HUES48 (cell line): Measurements from ENCODE around the gene FGF11.
"Not testable (repeated sequence)": the region's sequence is repeated elsewhere in the genome, so short reads cannot be mapped to it uniquely, and the experiment has no call there.

Experiments
- H3K27ac ChIP-seq: one replicate; pipeline ENCODE4 v1.7.0; 2013; ENCODE audit warnings: low read depth, low read length, inconsistent platforms
- H3K27me3 ChIP-seq: 2 replicates; pipeline ENCODE4 v1.6.1; 2013; ENCODE audit warnings: mild to moderate bottlenecking, low read length; ENCODE audit not compliant: control insufficient read depth, insufficient read depth
- H3K36me3 ChIP-seq: 2 replicates; pipeline ENCODE4 v1.6.1; 2013; ENCODE audit warnings: low read length; ENCODE audit not compliant: control insufficient read depth, insufficient read depth
- H3K4me1 ChIP-seq: 2 replicates; pipeline ENCODE4 v1.6.1; 2013; ENCODE audit warnings: mild to moderate bottlenecking, low read length; ENCODE audit not compliant: control insufficient read depth, insufficient read depth
- H3K4me3 ChIP-seq: 2 replicates; pipeline ENCODE4 v1.5.1; 2013; ENCODE audit warnings: mild to moderate bottlenecking, low read depth, low read length
- H3K9ac ChIP-seq: 2 replicates; pipeline ENCODE4 v1.6.1; 2013; ENCODE audit warnings: mild to moderate bottlenecking, low read depth, low read length, moderate library complexity
- H3K9me3 ChIP-seq: 2 replicates; pipeline ENCODE4 v1.6.1; 2013; ENCODE audit warnings: low read length; ENCODE audit not compliant: control insufficient read depth, insufficient read depth

FGF11 gene

GRCh38 chr17:7476494-7476893, 37.2 kb downstream of the FGF11 start:
- Histone ChIP-seq H3K4me3 (no peak overlapping the region), H3K27ac (no peak overlapping the region), H3K27me3 (no peaks in the 10 kb centered on the region), H3K36me3 (no peaks in the 10 kb centered on the region), H3K4me1 (peaks cover 18% of the 10 kb centered on the region), H3K9me3 (no peaks in the 10 kb centered on the region), H3K9ac (no peak overlapping the region)

GRCh38 chr17:7476951-7477350, 37.6 kb downstream of the FGF11 start:
- no peaks in the 10 kb centered on the region for H3K9me3 ChIP-seq
- no peaks in the 10 kb centered on the region for H3K27me3 ChIP-seq
- no peak overlapping the region for H3K27ac ChIP-seq
- H3K9ac ChIP-seq, result no peak overlapping the region
- peaks cover 18% of the 10 kb centered on the region for H3K4me1 ChIP-seq
- H3K36me3 ChIP-seq, result no peaks in the 10 kb centered on the region
- H3K4me3 ChIP-seq, result no peak overlapping the region

- no peaks in the 10 kb centered on the region for H3K36me3 ChIP-seq
- H3K4me1 ChIP-seq, result peaks cover 18% of the 10 kb centered on the region
- H3K9ac ChIP-seq, result no peak overlapping the region
- peak overlapping the region; percentile 72; the same call in 1 of the 2 replicates for H3K4me3 ChIP-seq
- no peaks in the 10 kb centered on the region for H3K27me3 ChIP-seq
- H3K9me3 ChIP-seq, result no peaks in the 10 kb centered on the region
- H3K27ac ChIP-seq, result peak overlapping the region; percentile 31
Observed at GRCh38 chr17:7477392-7478275, 38.3 kb downstream of the FGF11 start.

GRCh38 chr17:7478276-7479212, 39.2 kb downstream of the FGF11 start:
- Histone ChIP-seq H3K27me3 (no peaks in the 10 kb centered on the region), H3K4me1 (peaks cover 18% of the 10 kb centered on the region), H3K9ac (peak overlapping the region; percentile 63; the same call in 1 of the 2 replicates), H3K9me3 (no peaks in the 10 kb centered on the region), H3K36me3 (no peaks in the 10 kb centered on the region), H3K4me3 (peak overlapping the region; percentile 72), H3K27ac (peak overlapping the region; percentile 71)

- Histone ChIP-seq H3K4me3 (peak within 1 kb of the TSS; percentile 75), H3K9ac (peak within 1 kb of the TSS; percentile 76), H3K27me3 (no peaks in the 10 kb centered on the region), H3K4me1 (peaks cover 18% of the 10 kb centered on the region), H3K36me3 (no peaks in the 10 kb centered on the region), H3K9me3 (no peaks in the 10 kb centered on the region), H3K27ac (peak within 1 kb of the TSS; percentile 76)
Observed at GRCh38 chr17:7479213-7480088, 40.1 kb downstream of the FGF11 start, which contains the start of gene ZBTB4. Gene ZBTB4, minus strand, starts transcription at chr17:7479631. Its CDS starts 12,830 bp downstream, at chr17:7466801.

- Histone ChIP-seq H3K4me1 (peaks cover 18% of the 10 kb centered on the region), H3K4me3 (peak overlapping the region; percentile 75), H3K27me3 (no peaks in the 10 kb centered on the region), H3K36me3 (no peaks in the 10 kb centered on the region), H3K9ac (peak overlapping the region; percentile 76), H3K27ac (peak overlapping the region; percentile 76), H3K9me3 (no peaks in the 10 kb centered on the region)
Observed at GRCh38 chr17:7480089-7480384, 40.7 kb downstream of the FGF11 start.

- H3K4me3 ChIP-seq, H3K9ac ChIP-seq, H3K9me3 ChIP-seq, H3K36me3 ChIP-seq, H3K27ac ChIP-seq, H3K27me3 ChIP-seq: not testable (repeated sequence)
- H3K4me1 ChIP-seq, result peaks cover 25% of the 10 kb centered on the region
Observed at GRCh38 chr17:7481275-7481674, 42.0 kb downstream of the FGF11 start, which contains the start of gene SLC35G6. Gene SLC35G6, plus strand, starts transcription at chr17:7481446. Its CDS starts 71 bp downstream, at chr17:7481517.

- not testable (repeated sequence) for H3K4me3 ChIP-seq, H3K9ac ChIP-seq, H3K9me3 ChIP-seq, H3K27me3 ChIP-seq, H3K36me3 ChIP-seq, H3K27ac ChIP-seq
- peaks cover 25% of the 10 kb centered on the region for H3K4me1 ChIP-seq
Observed at GRCh38 chr17:7481842-7482741, 42.8 kb downstream of the FGF11 start.

GRCh38 chr17:7482742-7483088, 43.4 kb downstream of the FGF11 start:
- not testable (repeated sequence) for H3K9me3 ChIP-seq, H3K9ac ChIP-seq, H3K27me3 ChIP-seq, H3K36me3 ChIP-seq, H3K27ac ChIP-seq
- peak overlapping the region; percentile 79; the same call in 1 of the 2 replicates for H3K4me3 ChIP-seq
- H3K4me1 ChIP-seq, result peaks cover 18% of the 10 kb centered on the region
